GM18511 (cell line): ENCODE measurements around the gene SH3BP4.

ENCODE experiments used
- ATAC-seq: cut with Tn5 transposase; IDR thresholded peaks from one replicate; pipeline ENCODE4 v1.9.1; 2021; ENCODE audit warnings: mild to moderate bottlenecking, moderate library complexity; ENCODE audit not compliant: unreplicated experiment

SH3BP4 gene

GRCh38 chr2:235032949-235033348 lies 81.1 kb downstream of the SH3BP4 start:
- no peak for ATAC-seq

GRCh38 chr2:235034265-235035118 lies 82.7 kb downstream of the SH3BP4 start:
- no peak for ATAC-seq

- ATAC-seq = no peak
Observed at GRCh38 chr2:235037604-235038166, 85.9 kb downstream of the SH3BP4 start.

GRCh38 chr2:235041221-235041917 lies 89.6 kb downstream of the SH3BP4 start:
- no peak for ATAC-seq

GRCh38 chr2:235041918-235042575 lies 90.2 kb downstream of the SH3BP4 start:
- ATAC-seq = no peak

- ATAC-seq = no peak
Observed at GRCh38 chr2:235042576-235043515, 91.0 kb downstream of the SH3BP4 start.

- no peak for ATAC-seq
Observed at GRCh38 chr2:235043762-235044500, 92.1 kb downstream of the SH3BP4 start.

GRCh38 chr2:235044501-235045271 lies 92.9 kb downstream of the SH3BP4 start:
- ATAC-seq = peak; percentile 38

GRCh38 chr2:235045336-235045972 lies 93.6 kb downstream of the SH3BP4 start:
- peak; percentile 97 for ATAC-seq

GRCh38 chr2:235045973-235046343 lies 94.1 kb downstream of the SH3BP4 start:
- ATAC-seq = no peak

GRCh38 chr2:235046589-235046988 lies 94.8 kb downstream of the SH3BP4 start:
- ATAC-seq = no peak

- no peak for ATAC-seq
Observed at GRCh38 chr2:235047171-235048160, 95.6 kb downstream of the SH3BP4 start.

GRCh38 chr2:235048549-235048948 lies 96.7 kb downstream of the SH3BP4 start:
- no peak for ATAC-seq

GRCh38 chr2:235049069-235049468 lies 97.3 kb downstream of the SH3BP4 start:
- ATAC-seq = no peak

GRCh38 chr2:235049719-235050118 lies 97.9 kb downstream of the SH3BP4 start:
- no peak for ATAC-seq

- no peak for ATAC-seq
Observed at GRCh38 chr2:235050980-235051351, 99.1 kb downstream of the SH3BP4 start.
